ENCODE data around the gene AJAP1. TPM values are rescaled to one million over a fixed set of nuclear protein-coding genes. Genes with fewer than 3 reads are reported as not detected.

AJAP1 gene
- polyA plus RNA-seq, 1 experiment = not detected

- DNase-seq (ENCODE audit: low read depth, low spot score) = no peak
- Histone ChIP-seq H3K27me3 (ENCODE audit: control insufficient read depth, insufficient read depth, low read length) (no peaks in the 10 kb centered on the region), H3K9me3 (ENCODE audit: control insufficient read depth, insufficient read depth, low read length) (peaks cover 39% of the 10 kb centered on the region), H3K27ac (ENCODE audit: low read depth, low read length) (no peak overlapping the region), H3K4me3 (ENCODE audit: low read depth, low read length) (no peak overlapping the region)
- CTCF ChIA-PET = no interaction called here
- TF ChIP-seq, protein P1, sequence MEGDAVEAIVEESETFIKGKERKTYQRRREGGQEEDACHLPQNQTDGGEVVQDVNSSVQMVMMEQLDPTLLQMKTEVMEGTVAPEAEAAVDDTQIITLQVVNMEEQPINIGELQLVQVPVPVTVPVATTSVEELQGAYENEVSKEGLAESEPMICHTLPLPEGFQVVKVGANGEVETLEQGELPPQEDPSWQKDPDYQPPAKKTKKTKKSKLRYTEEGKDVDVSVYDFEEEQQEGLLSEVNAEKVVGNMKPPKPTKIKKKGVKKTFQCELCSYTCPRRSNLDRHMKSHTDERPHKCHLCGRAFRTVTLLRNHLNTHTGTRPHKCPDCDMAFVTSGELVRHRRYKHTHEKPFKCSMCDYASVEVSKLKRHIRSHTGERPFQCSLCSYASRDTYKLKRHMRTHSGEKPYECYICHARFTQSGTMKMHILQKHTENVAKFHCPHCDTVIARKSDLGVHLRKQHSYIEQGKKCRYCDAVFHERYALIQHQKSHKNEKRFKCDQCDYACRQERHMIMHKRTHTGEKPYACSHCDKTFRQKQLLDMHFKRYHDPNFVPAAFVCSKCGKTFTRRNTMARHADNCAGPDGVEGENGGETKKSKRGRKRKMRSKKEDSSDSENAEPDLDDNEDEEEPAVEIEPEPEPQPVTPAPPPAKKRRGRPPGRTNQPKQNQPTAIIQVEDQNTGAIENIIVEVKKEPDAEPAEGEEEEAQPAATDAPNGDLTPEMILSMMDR (IDR thresholded peaks at IDR 0.05; ENCODE audit: low read depth, low read length) = no peak
- POLR2A ChIA-PET = no interaction called here
Measured at GRCh38 chr1:4838231-4838630, 183.8 kb downstream of the AJAP1 start.
